Panc1 (cell line): ENCODE data around the gene TMEM150B. TPM values are rescaled to one million over a fixed set of nuclear protein-coding genes. Genes with fewer than 3 reads are reported as not detected.

Source experiments
- ATAC-seq: fragments of 200-7000 bp; cut with Tn5 transposase; 2 replicates; pipeline ENCODE4 v1.9.1; 2020; ENCODE audit warnings: mild to moderate bottlenecking, moderate library complexity
- BruUV-seq: library from RNA; stranded (reverse); fragments of 400-500 nt; replicated peaks from 2 replicates; lab custom pipeline; 2021; lab: Mats Ljungman, UMichigan
- CTCF ChIA-PET: fragments of 300-600 bp; sonication (Branson Sonifier 250); formaldehyde crosslinking; loops from one replicate; lab custom pipeline; 2022; ENCODE audit warnings: antibody characterized with exemption; lab: Charles Lee
- POLR2A ChIA-PET: fragments of 300-600 bp; sonication (Branson Sonifier 250); formaldehyde crosslinking; loops from one replicate; lab custom pipeline; 2022; ENCODE audit warnings: antibody characterized with exemption; lab: Charles Lee
- DNase-seq: peaks from one replicate; pipeline ENCODE4 v3.0.0-alpha.2; 2010; ENCODE audit warnings: low read depth, low spot score
- H3K27ac ChIP-seq: 2 replicates; pipeline ENCODE4 v1.5.1; 2011; ENCODE audit warnings: mild to moderate bottlenecking, low read length, inconsistent platforms
- H3K27me3 ChIP-seq: fragments of 200-500 bp; sonication (Bioruptor generic); 2 replicates; pipeline ENCODE4 v1.6.0; 2014; ENCODE audit warnings: low read length, inconsistent platforms; ENCODE audit not compliant: control insufficient read depth, insufficient read depth
- H3K36me3 ChIP-seq: fragments of 200-500 bp; sonication (Bioruptor generic); 2 replicates; pipeline ENCODE4 v1.5.1; 2014; ENCODE audit warnings: inconsistent platforms, mild to moderate bottlenecking, low read length, moderate library complexity; ENCODE audit not compliant: control insufficient read depth, insufficient read depth
- H3K4me1 ChIP-seq: 2 replicates; pipeline ENCODE4 v1.5.1; 2011; ENCODE audit warnings: inconsistent platforms, mild to moderate bottlenecking, low read length, moderate library complexity; ENCODE audit not compliant: control insufficient read depth, insufficient read depth
- H3K4me3 ChIP-seq, 2 experiments: 2 replicates each; pipeline ENCODE4 v1.5.1; 2011 to 2012; ENCODE audit warnings: low read depth in 2 of 2, low read length in 2 of 2, mild to moderate bottlenecking in 2 of 2, inconsistent platforms in 1 of 2, moderate library complexity in 1 of 2
- H3K9me3 ChIP-seq: fragments of 200-500 bp; sonication (Bioruptor generic); 2 replicates; pipeline ENCODE4 v1.5.1; 2014; ENCODE audit warnings: low read depth, mild to moderate bottlenecking, inconsistent platforms, low read length, moderate library complexity; ENCODE audit not compliant: control insufficient read depth, insufficient read depth
- CTCF ChIP-seq: fragments of 450-650 bp; IDR thresholded peaks from 2 replicates; pipeline ENCODE4 v1.5.1; 2017; ENCODE audit warnings: mild to moderate bottlenecking
- POLR2AphosphoS5 ChIP-seq: IDR thresholded peaks from 2 replicates; pipeline ENCODE4 v1.6.1; 2012; ENCODE audit warnings: mild to moderate bottlenecking, low read depth, low read length, moderate library complexity
- REST ChIP-seq, 2 experiments: IDR thresholded peaks; 2 replicates each; pipeline ENCODE4 v1.6.1; 2011 to 2012; ENCODE audit warnings: low read depth in 2 of 2, control low read depth in 1 of 2, low read length in 1 of 2, mild to moderate bottlenecking in 1 of 2, moderate library complexity in 1 of 2; ENCODE audit not compliant: insufficient read depth in 1 of 2
- SIN3A ChIP-seq: IDR thresholded peaks from 2 replicates; pipeline ENCODE4 v1.6.1; 2012; ENCODE audit warnings: low read depth, mild to moderate bottlenecking, low read length, moderate library complexity, borderline replicate concordance; ENCODE audit not compliant: insufficient read depth
- TCF7L2 ChIP-seq: IDR thresholded peaks from 2 replicates; pipeline ENCODE4 v1.6.1; 2011; ENCODE audit warnings: mild to moderate bottlenecking, low read depth, low read length, inconsistent platforms
- in situ Hi-C: cut with HindIII; loops from 2 replicates; pipeline ENCODE4 v1.10.0; 2016; ENCODE audit warnings: low sequenced_read_pairs, low pct_unique_long_range_greater_than_20kb
- intact Hi-C: fragments of 100-400 bp; cut with micrococcal nuclease; formaldehyde crosslinking; loops from one replicate; pipeline ENCODE4 v1.10.0; 2022; ENCODE audit not compliant: unreplicated experiment
- total RNA-seq: library from RNA; stranded (reverse); gene quantifications from one replicate; pipeline ENCODE4 v1.2.1, GENCODE V29; 2021; ENCODE audit not compliant: unreplicated experiment

Gene TMEM150B
- total RNA-seq, 1 experiment from 2014 or later: not detected

- Histone ChIP-seq H3K36me3 (no peaks in the 10 kb centered on the region), H3K4me3 (peak overlapping the region; percentile 47 to 80), H3K4me1 (peaks cover 8% of the 10 kb centered on the region), H3K27me3 (no peaks in the 10 kb centered on the region), H3K9me3 (no peaks in the 10 kb centered on the region), H3K27ac (peak overlapping the region; percentile 75)
- TF ChIP-seq TCF7L2: no peak
- 0 out of 4 replicates have a peak, but pooled peaks of 1 of the 2 experiments have one; percentile 47 for TF ChIP-seq REST (IDR thresholded peaks at IDR 0.05; ENCODE audit: insufficient read depth in 1 of 2, low read depth in 2 of 2, low read length in 1 of 2)
- TF ChIP-seq POLR2AphosphoS5: peak; percentile 51; the same call in 1 of the 2 replicates
- TF ChIP-seq SIN3A: no peak
- TF ChIP-seq CTCF: peak; percentile 99
- ATAC-seq: peak; percentile 87
- intact Hi-C loops: no loop called here
- peak; percentile 55 for DNase-seq
- BruUV-seq: no TSS peak
- in situ Hi-C loops: no loop called here
- ChIA-PET POLR2A (interaction anchor here (0.7 to 1.5 kb wide), 2 partner anchors 26 to 37 kb away, joined by 9 to 11 read pairs; partner anchors contain the start of gene KMT5C), CTCF (interaction anchor here (0.6 to 2.6 kb wide), 10 partner anchors 11 to 202 kb away, joined by 3 to 16 read pairs (median 4); partner anchors contain the start of gene KMT5C)
These were observed 23.5 kb downstream of the TMEM150B start for GRCh38 chr19:55301459-55302317.

DNA sequence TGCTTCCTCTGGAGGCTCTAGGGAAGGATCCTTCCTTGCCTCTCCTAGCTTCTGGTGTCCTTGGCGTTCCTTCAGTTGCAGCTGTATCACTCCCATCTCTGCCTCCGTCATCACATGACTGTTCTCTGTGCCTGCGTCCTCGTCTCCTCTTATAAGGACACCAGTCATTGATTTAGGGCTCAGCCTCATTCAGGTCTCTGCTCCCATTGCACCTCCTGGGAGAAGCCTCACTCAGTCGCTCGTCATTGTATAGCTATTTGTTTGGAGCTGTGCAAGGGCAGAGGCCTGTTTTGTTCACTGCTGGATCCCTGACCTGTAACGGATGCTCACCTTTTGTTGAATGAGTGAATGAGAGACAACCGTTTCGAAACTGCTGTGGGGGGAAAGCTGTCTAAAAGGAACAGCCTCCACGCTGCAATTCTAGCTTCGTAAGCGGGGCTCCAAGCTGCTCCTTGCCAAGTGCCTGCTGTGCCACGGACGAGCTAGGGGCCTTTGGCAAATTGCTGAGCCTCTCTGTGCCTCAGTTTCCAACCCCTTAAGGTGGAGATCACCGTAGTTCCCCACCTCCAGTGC lies 24.2 kb downstream of the TMEM150B start:
- no peak for DNase-seq
- Histone ChIP-seq H3K36me3 (no peaks in the 10 kb centered on the region), H3K9me3 (no peaks in the 10 kb centered on the region), H3K27me3 (no peaks in the 10 kb centered on the region), H3K4me3 (peak overlapping the region in 1 of 2 experiments; percentile 80; a peak in 3 of 4 replicates), H3K27ac (peak overlapping the region; percentile 75), H3K4me1 (peaks cover 8% of the 10 kb centered on the region)
- in situ Hi-C loops (no loop called here), intact Hi-C loops (no loop called here)
- no peak for ATAC-seq
- BruUV-seq: no TSS peak
- CTCF ChIA-PET: interaction anchor here (0.6 to 2.6 kb wide), 8 partner anchors 11 to 203 kb away, joined by 3 to 16 read pairs (median 6); partner anchors contain the start of gene KMT5C
- TF ChIP-seq TCF7L2 (no peak), CTCF (no peak), REST (IDR thresholded peaks at IDR 0.05; ENCODE audit: insufficient read depth in 1 of 2, low read depth in 2 of 2, low read length in 1 of 2) (no peak), SIN3A (no peak), POLR2AphosphoS5 (no peak)
- POLR2A ChIA-PET: interaction anchor here (0.7 to 1.5 kb wide), 2 partner anchors 27 to 38 kb away, joined by 9 to 11 read pairs; partner anchors contain the start of gene KMT5C
